HEK293 (cell line): ENCODE results near the gene PTPRCAP.

Experiments
- BCL11B ChIP-seq: fragments of 450-650 bp; formaldehyde crosslinking; IDR thresholded peaks from 2 replicates; pipeline ENCODE4 v1.5.1; 2016; ENCODE audit warnings: low read depth, missing biosample characterization, missing genetic modification characterization
- REPIN1 ChIP-seq: fragments of 450-650 bp; formaldehyde crosslinking; IDR thresholded peaks from 2 replicates; pipeline ENCODE4 v1.5.1; 2017; ENCODE audit warnings: missing biosample characterization, missing genetic modification characterization, low read depth
- WT1 ChIP-seq: fragments of 450-650 bp; formaldehyde crosslinking; IDR thresholded peaks from 2 replicates; pipeline ENCODE4 v1.5.1; 2016; ENCODE audit warnings: missing biosample characterization, missing genetic modification characterization
- YY1 ChIP-seq: fragments of 450-650 bp; formaldehyde crosslinking; IDR thresholded peaks from 2 replicates; pipeline ENCODE4 v1.5.1; 2018; ENCODE audit warnings: missing biosample characterization, missing genetic modification characterization
- ZFP41 ChIP-seq: fragments of 450-650 bp; formaldehyde crosslinking; IDR thresholded peaks from 2 replicates; pipeline ENCODE4 v1.5.1; 2016; ENCODE audit warnings: missing biosample characterization, missing genetic modification characterization, borderline replicate concordance
- ZNF138 ChIP-seq: fragments of 450-650 bp; formaldehyde crosslinking; IDR thresholded peaks from 2 replicates; pipeline ENCODE4 v1.5.1; 2016; ENCODE audit warnings: missing biosample characterization, missing genetic modification characterization, borderline replicate concordance
- ZNF174 ChIP-seq: fragments of 450-650 bp; formaldehyde crosslinking; IDR thresholded peaks from 2 replicates; pipeline ENCODE4 v1.5.0; 2017; ENCODE audit warnings: missing biosample characterization, mild to moderate bottlenecking, missing genetic modification characterization
- ZNF214 ChIP-seq: fragments of 450-650 bp; formaldehyde crosslinking; IDR thresholded peaks from 2 replicates; pipeline ENCODE4 v1.5.1; 2017; ENCODE audit warnings: missing biosample characterization, mild to moderate bottlenecking, missing genetic modification characterization, borderline replicate concordance
- ZNF24 ChIP-seq: fragments of 450-650 bp; formaldehyde crosslinking; IDR thresholded peaks from 2 replicates; pipeline ENCODE4 v1.5.1; 2016; ENCODE audit warnings: missing biosample characterization, missing genetic modification characterization
- ZNF266 ChIP-seq: fragments of 450-650 bp; formaldehyde crosslinking; IDR thresholded peaks from 2 replicates; pipeline ENCODE4 v1.5.1; 2016; ENCODE audit warnings: missing biosample characterization, missing genetic modification characterization, low read depth
- ZNF302 ChIP-seq: fragments of 450-650 bp; formaldehyde crosslinking; IDR thresholded peaks from 2 replicates; pipeline ENCODE4 v1.5.1; 2016; ENCODE audit warnings: missing biosample characterization, missing genetic modification characterization, low read depth
- ZNF335 ChIP-seq: fragments of 450-650 bp; formaldehyde crosslinking; conservative IDR thresholded peaks from 2 replicates; pipeline ENCODE4 v1.5.1; 2016; ENCODE audit warnings: missing biosample characterization, missing genetic modification characterization
- ZNF350 ChIP-seq: fragments of 450-650 bp; formaldehyde crosslinking; IDR thresholded peaks from 2 replicates; pipeline ENCODE4 v1.5.0; 2017; ENCODE audit warnings: missing biosample characterization, mild to moderate bottlenecking, missing genetic modification characterization
- ZNF354C ChIP-seq: fragments of 450-650 bp; formaldehyde crosslinking; IDR thresholded peaks from 2 replicates; pipeline ENCODE4 v1.5.1; 2016; ENCODE audit warnings: missing biosample characterization, missing genetic modification characterization, low read depth, borderline replicate concordance
- ZNF391 ChIP-seq: fragments of 450-650 bp; formaldehyde crosslinking; IDR thresholded peaks from 2 replicates; pipeline ENCODE4 v1.5.1; 2016; ENCODE audit warnings: low read depth, missing biosample characterization, missing genetic modification characterization, borderline replicate concordance
- ZNF416 ChIP-seq: fragments of 450-650 bp; formaldehyde crosslinking; IDR thresholded peaks from 2 replicates; pipeline ENCODE4 v1.5.1; 2016; ENCODE audit warnings: missing biosample characterization, missing genetic modification characterization
- ZNF423 ChIP-seq: fragments of 450-650 bp; formaldehyde crosslinking; IDR thresholded peaks from 2 replicates; pipeline ENCODE4 v1.5.1; 2016; ENCODE audit warnings: missing biosample characterization, missing genetic modification characterization
- ZNF510 ChIP-seq: fragments of 450-650 bp; formaldehyde crosslinking; IDR thresholded peaks from 2 replicates; pipeline ENCODE4 v1.5.1; 2018; ENCODE audit warnings: mild to moderate bottlenecking, missing genetic modification characterization, missing biosample characterization; ENCODE audit not compliant: insufficient replicate concordance
- ZNF548 ChIP-seq: fragments of 450-650 bp; formaldehyde crosslinking; IDR thresholded peaks from 2 replicates; pipeline ENCODE4 v1.5.1; 2016; ENCODE audit warnings: missing biosample characterization, missing genetic modification characterization
- ZNF596 ChIP-seq: fragments of 450-650 bp; IDR thresholded peaks from 2 replicates; pipeline ENCODE4 v1.5.0; 2018; ENCODE audit warnings: missing biosample characterization, mild to moderate bottlenecking, missing genetic modification characterization, moderate library complexity
- ZNF621 ChIP-seq: fragments of 450-650 bp; formaldehyde crosslinking; IDR thresholded peaks from 2 replicates; pipeline ENCODE4 v1.5.1; 2017; ENCODE audit warnings: missing biosample characterization, missing genetic modification characterization
- ZNF629 ChIP-seq: fragments of 450-650 bp; formaldehyde crosslinking; IDR thresholded peaks from 2 replicates; pipeline ENCODE4 v1.5.1; 2017; ENCODE audit warnings: missing biosample characterization, missing genetic modification characterization
- ZNF791 ChIP-seq: fragments of 450-650 bp; formaldehyde crosslinking; IDR thresholded peaks from 2 replicates; pipeline ENCODE4 v1.5.1; 2016; ENCODE audit warnings: missing biosample characterization, missing genetic modification characterization
- ZNF792 ChIP-seq: fragments of 450-650 bp; formaldehyde crosslinking; IDR thresholded peaks from 2 replicates; pipeline ENCODE4 v1.5.1; 2016; ENCODE audit warnings: missing biosample characterization, missing genetic modification characterization
- ZSCAN30 ChIP-seq: fragments of 450-650 bp; IDR thresholded peaks from 2 replicates; pipeline ENCODE4 v1.5.1; 2018; ENCODE audit warnings: missing biosample characterization, mild to moderate bottlenecking, missing genetic modification characterization, moderate library complexity
- TF ChIP-seq, protein P1 (sequence below): sonication (generic); formaldehyde crosslinking; IDR thresholded peaks from 2 replicates; pipeline ENCODE4 v1.8.1; 2022; ENCODE audit warnings: mild to moderate bottlenecking, moderate library complexity, missing genetic modification reagents
- TF ChIP-seq, protein P2 (sequence below): fragments of 450-650 bp; formaldehyde crosslinking; IDR thresholded peaks from 2 replicates; pipeline ENCODE4 v1.5.1; 2016; ENCODE audit warnings: missing biosample characterization, missing genetic modification characterization
- TF ChIP-seq, protein P3 (sequence below): IDR thresholded peaks from 2 replicates; pipeline ENCODE4 v1.6.1; 2011; ENCODE audit warnings: mild to moderate bottlenecking, low read depth, low read length, borderline replicate concordance
- TF ChIP-seq, protein P4 (sequence below): fragments of 450-650 bp; formaldehyde crosslinking; IDR thresholded peaks from 2 replicates; pipeline ENCODE4; 2016; ENCODE audit warnings: missing biosample characterization, missing genetic modification characterization
- TF ChIP-seq, protein P5 (sequence below): fragments of 450-650 bp; formaldehyde crosslinking; IDR thresholded peaks from 2 replicates; pipeline ENCODE4 v1.5.1; 2016; ENCODE audit warnings: missing biosample characterization, missing genetic modification characterization
- TF ChIP-seq, protein P6 (sequence below): fragments of 450-650 bp; formaldehyde crosslinking; IDR thresholded peaks from 2 replicates; pipeline ENCODE4 v1.5.1; 2016; ENCODE audit warnings: missing biosample characterization, missing genetic modification characterization

The PTPRCAP gene

DNA sequence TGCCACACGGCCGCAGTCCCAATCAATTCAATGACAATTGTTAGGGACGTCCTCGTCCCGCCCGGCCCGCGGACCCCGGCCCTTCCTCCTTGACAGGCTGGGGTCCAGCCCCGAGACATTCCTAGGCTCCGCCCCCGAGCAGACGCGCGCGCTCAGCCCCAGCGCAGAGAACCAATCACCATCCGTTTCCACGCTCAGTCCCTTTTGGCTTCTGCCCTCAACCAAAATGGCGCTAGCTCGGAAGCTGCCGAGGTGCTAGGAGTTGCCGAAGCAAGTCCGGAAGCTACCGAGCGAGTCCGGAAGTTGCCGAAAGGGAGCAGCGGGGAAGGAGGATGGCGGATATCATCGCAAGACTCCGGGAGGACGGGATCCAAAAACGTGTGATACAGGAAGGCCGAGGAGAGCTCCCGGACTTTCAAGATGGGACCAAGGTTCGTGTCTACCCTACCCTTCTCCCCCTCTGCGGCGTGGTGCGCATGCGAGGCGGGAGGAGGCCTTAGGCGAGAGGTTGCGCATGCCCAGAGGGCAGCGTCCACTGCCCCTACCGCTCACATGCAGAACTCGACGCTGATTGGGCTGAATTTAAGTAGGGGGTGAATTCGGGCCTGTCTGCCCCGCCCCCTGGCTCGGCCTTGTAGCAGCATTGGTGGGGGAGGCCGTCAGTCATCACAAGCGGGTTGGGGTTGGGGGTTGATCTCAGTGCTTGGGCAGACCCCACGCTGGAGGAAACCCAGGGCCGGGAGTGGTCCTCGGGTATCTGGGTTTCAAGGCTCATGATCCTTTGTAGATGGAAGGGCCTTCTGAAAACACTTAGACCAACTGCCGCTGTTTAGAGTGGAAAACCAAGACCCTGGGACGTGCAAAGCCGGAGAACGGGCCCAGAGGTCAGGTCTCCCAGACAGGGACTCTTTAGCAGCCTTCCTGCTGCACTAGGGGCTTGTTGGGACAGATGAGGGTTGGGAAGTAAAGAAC is 45.6 kb upstream of the PTPRCAP start, which contains the start of gene AIP (continued):
- TF ChIP-seq ZNF138 (tag by site-specific recombination) (no peak), ZNF510 (no peak), ZNF596 (tag by site-specific recombination) (no peak), ZNF302 (tag by site-specific recombination) (no peak), ZNF354C (tag by site-specific recombination) (no peak), ZNF214 (no peak), REPIN1 (no peak), ZNF791 (tag by site-specific recombination) (no peak), YY1 (tag by site-specific recombination) (peak; percentile 94), ZNF24 (tag by site-specific recombination) (no peak), ZNF174 (tag by site-specific recombination) (no peak), ZNF423 (no peak), BCL11B (tag by site-specific recombination) (no peak), ZFP41 (tag by site-specific recombination) (no peak), WT1 (tag by site-specific recombination) (no peak), ZNF416 (tag by site-specific recombination) (no peak), ZNF548 (no peak), ZNF266 (tag by site-specific recombination) (no peak), ZSCAN30 (tag by site-specific recombination) (no peak), ZNF335 (tag by site-specific recombination) (peak; percentile 91), ZNF792 (tag by site-specific recombination) (no peak), ZNF629 (peak; percentile 50; the same call in 1 of the 2 replicates), ZNF391 (tag by site-specific recombination) (no peak; the same call in 1 of the 2 replicates), ZNF350 (no peak), ZNF621 (tag by site-specific recombination) (no peak)
- TF ChIP-seq, protein P1, sequence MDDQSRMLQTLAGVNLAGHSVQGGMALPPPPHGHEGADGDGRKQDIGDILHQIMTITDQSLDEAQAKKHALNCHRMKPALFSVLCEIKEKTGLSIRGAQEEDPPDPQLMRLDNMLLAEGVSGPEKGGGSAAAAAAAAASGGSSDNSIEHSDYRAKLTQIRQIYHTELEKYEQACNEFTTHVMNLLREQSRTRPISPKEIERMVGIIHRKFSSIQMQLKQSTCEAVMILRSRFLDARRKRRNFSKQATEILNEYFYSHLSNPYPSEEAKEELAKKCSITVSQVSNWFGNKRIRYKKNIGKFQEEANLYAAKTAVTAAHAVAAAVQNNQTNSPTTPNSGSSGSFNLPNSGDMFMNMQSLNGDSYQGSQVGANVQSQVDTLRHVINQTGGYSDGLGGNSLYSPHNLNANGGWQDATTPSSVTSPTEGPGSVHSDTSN (CRISPR knock-in tag): 0 out of 2 replicates have a peak, but pooled peaks have one; percentile 61
- TF ChIP-seq, protein P2, sequence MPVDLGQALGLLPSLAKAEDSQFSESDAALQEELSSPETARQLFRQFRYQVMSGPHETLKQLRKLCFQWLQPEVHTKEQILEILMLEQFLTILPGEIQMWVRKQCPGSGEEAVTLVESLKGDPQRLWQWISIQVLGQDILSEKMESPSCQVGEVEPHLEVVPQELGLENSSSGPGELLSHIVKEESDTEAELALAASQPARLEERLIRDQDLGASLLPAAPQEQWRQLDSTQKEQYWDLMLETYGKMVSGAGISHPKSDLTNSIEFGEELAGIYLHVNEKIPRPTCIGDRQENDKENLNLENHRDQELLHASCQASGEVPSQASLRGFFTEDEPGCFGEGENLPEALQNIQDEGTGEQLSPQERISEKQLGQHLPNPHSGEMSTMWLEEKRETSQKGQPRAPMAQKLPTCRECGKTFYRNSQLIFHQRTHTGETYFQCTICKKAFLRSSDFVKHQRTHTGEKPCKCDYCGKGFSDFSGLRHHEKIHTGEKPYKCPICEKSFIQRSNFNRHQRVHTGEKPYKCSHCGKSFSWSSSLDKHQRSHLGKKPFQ (tag by site-specific recombination): no peak
- TF ChIP-seq, protein P3, sequence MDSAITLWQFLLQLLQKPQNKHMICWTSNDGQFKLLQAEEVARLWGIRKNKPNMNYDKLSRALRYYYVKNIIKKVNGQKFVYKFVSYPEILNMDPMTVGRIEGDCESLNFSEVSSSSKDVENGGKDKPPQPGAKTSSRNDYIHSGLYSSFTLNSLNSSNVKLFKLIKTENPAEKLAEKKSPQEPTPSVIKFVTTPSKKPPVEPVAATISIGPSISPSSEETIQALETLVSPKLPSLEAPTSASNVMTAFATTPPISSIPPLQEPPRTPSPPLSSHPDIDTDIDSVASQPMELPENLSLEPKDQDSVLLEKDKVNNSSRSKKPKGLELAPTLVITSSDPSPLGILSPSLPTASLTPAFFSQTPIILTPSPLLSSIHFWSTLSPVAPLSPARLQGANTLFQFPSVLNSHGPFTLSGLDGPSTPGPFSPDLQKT: no peak
- TF ChIP-seq, protein P4, sequence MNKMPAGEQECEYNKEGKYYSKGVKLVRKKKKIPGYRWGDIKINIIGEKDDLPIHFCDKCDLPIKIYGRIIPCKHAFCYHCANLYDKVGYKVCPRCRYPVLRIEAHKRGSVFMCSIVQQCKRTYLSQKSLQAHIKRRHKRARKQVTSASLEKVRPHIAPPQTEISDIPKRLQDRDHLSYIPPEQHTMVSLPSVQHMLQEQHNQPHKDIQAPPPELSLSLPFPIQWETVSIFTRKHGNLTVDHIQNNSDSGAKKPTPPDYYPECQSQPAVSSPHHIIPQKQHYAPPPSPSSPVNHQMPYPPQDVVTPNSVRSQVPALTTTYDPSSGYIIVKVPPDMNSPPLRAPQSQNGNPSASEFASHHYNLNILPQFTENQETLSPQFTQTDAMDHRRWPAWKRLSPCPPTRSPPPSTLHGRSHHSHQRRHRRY (tag by site-specific recombination): no peak
- TF ChIP-seq, protein P5, sequence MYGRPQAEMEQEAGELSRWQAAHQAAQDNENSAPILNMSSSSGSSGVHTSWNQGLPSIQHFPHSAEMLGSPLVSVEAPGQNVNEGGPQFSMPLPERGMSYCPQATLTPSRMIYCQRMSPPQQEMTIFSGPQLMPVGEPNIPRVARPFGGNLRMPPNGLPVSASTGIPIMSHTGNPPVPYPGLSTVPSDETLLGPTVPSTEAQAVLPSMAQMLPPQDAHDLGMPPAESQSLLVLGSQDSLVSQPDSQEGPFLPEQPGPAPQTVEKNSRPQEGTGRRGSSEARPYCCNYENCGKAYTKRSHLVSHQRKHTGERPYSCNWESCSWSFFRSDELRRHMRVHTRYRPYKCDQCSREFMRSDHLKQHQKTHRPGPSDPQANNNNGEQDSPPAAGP (tag by site-specific recombination): no peak; the same call in 1 of the 2 replicates
- TF ChIP-seq, protein P6, sequence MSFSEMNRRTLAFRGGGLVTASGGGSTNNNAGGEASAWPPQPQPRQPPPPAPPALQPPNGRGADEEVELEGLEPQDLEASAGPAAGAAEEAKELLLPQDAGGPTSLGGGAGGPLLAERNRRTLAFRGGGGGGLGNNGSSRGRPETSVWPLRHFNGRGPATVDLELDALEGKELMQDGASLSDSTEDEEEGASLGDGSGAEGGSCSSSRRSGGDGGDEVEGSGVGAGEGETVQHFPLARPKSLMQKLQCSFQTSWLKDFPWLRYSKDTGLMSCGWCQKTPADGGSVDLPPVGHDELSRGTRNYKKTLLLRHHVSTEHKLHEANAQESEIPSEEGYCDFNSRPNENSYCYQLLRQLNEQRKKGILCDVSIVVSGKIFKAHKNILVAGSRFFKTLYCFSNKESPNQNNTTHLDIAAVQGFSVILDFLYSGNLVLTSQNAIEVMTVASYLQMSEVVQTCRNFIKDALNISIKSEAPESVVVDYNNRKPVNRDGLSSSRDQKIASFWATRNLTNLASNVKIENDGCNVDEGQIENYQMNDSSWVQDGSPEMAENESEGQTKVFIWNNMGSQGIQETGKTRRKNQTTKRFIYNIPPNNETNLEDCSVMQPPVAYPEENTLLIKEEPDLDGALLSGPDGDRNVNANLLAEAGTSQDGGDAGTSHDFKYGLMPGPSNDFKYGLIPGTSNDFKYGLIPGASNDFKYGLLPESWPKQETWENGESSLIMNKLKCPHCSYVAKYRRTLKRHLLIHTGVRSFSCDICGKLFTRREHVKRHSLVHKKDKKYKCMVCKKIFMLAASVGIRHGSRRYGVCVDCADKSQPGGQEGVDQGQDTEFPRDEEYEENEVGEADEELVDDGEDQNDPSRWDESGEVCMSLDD: 0 out of 2 replicates have a peak, but pooled peaks have one; percentile 17
